ENCODE data around the gene CDK14. TPM values are rescaled to one million over a fixed set of nuclear protein-coding genes. Genes with fewer than 3 reads are reported as not detected.
A peak's percentile ranks its signal among the peaks of the same experiment; 100 is the strongest.

Gene CDK14
- total RNA-seq, 6 donors from 2014 or later = 21.7 to 53.4 (median 37.1) TPM

DNA sequence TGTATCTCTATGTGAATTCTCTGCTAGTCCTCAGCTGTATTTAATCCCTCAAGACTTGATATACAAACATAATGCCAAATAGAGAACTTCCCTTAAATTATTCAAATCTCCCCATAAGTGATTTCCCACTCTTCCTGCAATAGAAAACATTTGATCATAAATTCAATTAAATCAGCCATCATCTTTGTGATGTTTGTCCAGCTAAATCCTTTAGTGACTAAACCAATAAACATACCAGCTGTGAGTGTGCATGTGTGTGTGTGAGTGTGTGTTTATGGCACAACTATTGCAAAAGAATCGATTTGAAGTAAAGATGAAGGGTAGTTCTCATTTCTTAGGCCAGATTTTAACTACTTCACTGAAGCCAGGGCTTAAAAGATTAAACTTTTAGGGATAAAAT is 492.6 kb downstream of the CDK14 start:
- DNase-seq = no peak
- Histone ChIP-seq H3K36me3 (no peaks in the 10 kb centered on the region), H3K4me1 (peaks cover 0 to 6% (median 4%) of the 10 kb centered on the region in 4 donors), H3K27me3 (no peaks in the 10 kb centered on the region), H3K27ac (no peak overlapping the region), H3K4me3 (no peak overlapping the region), H3K9me3 (no peaks in the 10 kb centered on the region)
- TF ChIP-seq CTCF (IDR thresholded peaks at IDR 0.05) = no peak
- no peak for TF ChIP-seq EP300 (IDR thresholded peaks at IDR 0.05)
- no peak for TF ChIP-seq POLR2A (IDR thresholded peaks at IDR 0.05)
- TF ChIP-seq POLR2AphosphoS5 (IDR thresholded peaks at IDR 0.05) = no peak
- WGBS, 2 donors = 30 to 50% methylated on average over 1 of the region's 1 CpG
- no peak for ATAC-seq (ENCODE audit: low FRiP score in 2 of 2)

GRCh38 chr7:91089382-91089963 is 493.4 kb downstream of the CDK14 start:
- TF ChIP-seq CTCF (IDR thresholded peaks at IDR 0.05) (peak; percentile 38 to 75 (median 48)), POLR2AphosphoS5 (IDR thresholded peaks at IDR 0.05) (no peak), POLR2A (IDR thresholded peaks at IDR 0.05) (no peak), EP300 (IDR thresholded peaks at IDR 0.05) (no peak)
- DNase-seq = no peak
- no peaks in the 10 kb centered on the region for H3K36me3 ChIP-seq
- no peaks in the 10 kb centered on the region for H3K9me3 ChIP-seq
- peak in 1 of 2 donors; percentile 84 for ATAC-seq (ENCODE audit: low FRiP score in 2 of 2)
- H3K27me3 ChIP-seq = no peaks in the 10 kb centered on the region
- H3K27ac ChIP-seq = no peak overlapping the region
- peaks cover 0 to 5% (median 0%) of the 10 kb centered on the region in 4 donors for H3K4me1 ChIP-seq
- H3K4me3 ChIP-seq = peak overlapping the region in 1 of 4 donors; percentile 19
- 3 to 4% methylated on average over 5 of the region's 5 CpGs for WGBS, 2 donors

- 97% methylated on average over 7 of the region's 7 CpGs for WGBS, 2 donors
- H3K27me3 ChIP-seq = no peaks in the 10 kb centered on the region
- H3K27ac ChIP-seq = no peak overlapping the region
- H3K4me1 ChIP-seq = peaks cover 0 to 5% (median 0%) of the 10 kb centered on the region in 4 donors
- no peak for DNase-seq
- H3K4me3 ChIP-seq = no peak overlapping the region
- H3K9me3 ChIP-seq = no peaks in the 10 kb centered on the region
- ATAC-seq (ENCODE audit: low FRiP score in 2 of 2) = no peak
- no peaks in the 10 kb centered on the region for H3K36me3 ChIP-seq
- no peak for TF ChIP-seq POLR2AphosphoS5 (IDR thresholded peaks at IDR 0.05)
- no peak for TF ChIP-seq EP300 (IDR thresholded peaks at IDR 0.05)
- no peak for TF ChIP-seq POLR2A (IDR thresholded peaks at IDR 0.05)
- TF ChIP-seq CTCF (IDR thresholded peaks at IDR 0.05) = no peak
These were observed 494.6 kb downstream of the CDK14 start for GRCh38 chr7:91090684-91091083.

DNA sequence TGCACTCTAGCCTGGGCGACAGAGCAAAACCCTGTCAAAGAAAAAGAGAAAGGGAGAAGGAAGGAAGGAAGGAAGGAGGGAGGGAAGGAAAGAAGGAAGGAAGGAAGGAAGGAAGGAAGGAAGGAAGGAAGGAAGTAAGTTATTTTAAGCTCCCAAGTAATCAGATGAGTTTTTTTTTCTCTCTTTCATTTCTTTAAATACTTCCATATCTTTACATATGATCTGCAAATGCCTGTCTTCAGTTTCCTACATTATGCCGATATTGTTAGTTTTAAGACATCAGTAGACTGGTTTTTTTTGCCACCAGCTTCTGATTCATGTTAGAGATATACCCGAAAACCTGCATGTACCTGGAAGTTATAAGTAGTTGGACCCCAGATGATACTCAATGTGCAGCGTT is 495.5 kb downstream of the CDK14 start:
- H3K36me3 ChIP-seq = no peaks in the 10 kb centered on the region
- WGBS, 2 donors = 82 to 85% methylated on average over 4 of the region's 4 CpGs
- no peak overlapping the region for H3K27ac ChIP-seq
- peaks cover 0 to 5% (median 0%) of the 10 kb centered on the region in 4 donors for H3K4me1 ChIP-seq
- H3K9me3 ChIP-seq = no peaks in the 10 kb centered on the region
- TF ChIP-seq POLR2AphosphoS5 (IDR thresholded peaks at IDR 0.05) (no peak), POLR2A (IDR thresholded peaks at IDR 0.05) (no peak), CTCF (IDR thresholded peaks at IDR 0.05) (no peak), EP300 (IDR thresholded peaks at IDR 0.05) (no peak)
- DNase-seq (no peak), ATAC-seq (ENCODE audit: low FRiP score in 2 of 2) (no peak)
- H3K4me3 ChIP-seq = no peak overlapping the region
- no peaks in the 10 kb centered on the region for H3K27me3 ChIP-seq

DNA sequence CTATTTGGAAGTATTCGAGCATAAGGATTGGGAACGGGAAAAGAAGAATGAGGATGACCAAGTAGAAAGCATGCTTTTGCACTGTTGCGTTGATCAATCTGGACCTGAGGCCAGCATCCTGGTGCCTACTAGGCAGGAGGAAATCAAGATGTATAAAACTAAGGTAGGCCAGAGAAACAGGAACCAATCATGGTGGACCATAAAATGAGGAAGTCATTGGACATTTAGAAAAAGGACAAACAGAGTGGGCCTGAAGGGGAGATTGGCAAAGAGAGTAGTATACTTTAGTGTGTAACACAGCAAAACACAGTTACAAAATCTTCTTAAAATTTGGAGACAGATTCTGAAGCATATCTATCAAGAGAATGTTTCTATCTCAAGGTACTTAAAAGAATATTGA is 497.1 kb downstream of the CDK14 start:
- H3K4me1 ChIP-seq = peaks cover 0 to 5% (median 0%) of the 10 kb centered on the region in 4 donors
- no peak for DNase-seq
- no peak overlapping the region for H3K27ac ChIP-seq
- ATAC-seq (ENCODE audit: low FRiP score in 2 of 2) = no peak
- TF ChIP-seq POLR2AphosphoS5 (IDR thresholded peaks at IDR 0.05) = no peak
- TF ChIP-seq POLR2A (IDR thresholded peaks at IDR 0.05) = no peak
- no peak for TF ChIP-seq EP300 (IDR thresholded peaks at IDR 0.05)
- TF ChIP-seq CTCF (IDR thresholded peaks at IDR 0.05) = no peak
- WGBS, 2 donors = 92 to 97% methylated on average over 3 of the region's 3 CpGs
- no peaks in the 10 kb centered on the region for H3K27me3 ChIP-seq
- no peaks in the 10 kb centered on the region for H3K9me3 ChIP-seq
- H3K4me3 ChIP-seq = no peak overlapping the region
- no peaks in the 10 kb centered on the region for H3K36me3 ChIP-seq

Measured in upper lobe of left lung (tissue), 6 donors.